ENCODE data around the gene LRRD1.

DNA sequence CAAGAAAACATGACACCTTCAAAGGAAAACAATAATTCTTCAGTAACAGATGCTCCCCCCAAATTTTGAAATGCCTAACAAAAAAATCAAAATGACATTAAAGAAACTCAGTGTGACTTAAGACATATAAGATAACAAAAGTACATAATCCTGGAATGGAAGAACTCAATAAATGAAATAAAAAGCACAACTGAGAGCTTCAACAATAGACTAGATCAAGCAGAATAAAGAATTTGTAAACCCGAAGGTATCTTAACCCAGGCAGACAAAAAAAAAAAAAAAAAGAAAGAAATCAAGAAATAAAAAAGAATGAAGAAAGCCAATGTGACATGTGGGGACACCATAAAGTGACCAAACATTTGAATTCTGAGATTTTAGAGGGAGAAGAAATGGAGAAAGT is 27.7 kb upstream of the LRRD1 start:
- TF ChIP-seq, protein P1, sequence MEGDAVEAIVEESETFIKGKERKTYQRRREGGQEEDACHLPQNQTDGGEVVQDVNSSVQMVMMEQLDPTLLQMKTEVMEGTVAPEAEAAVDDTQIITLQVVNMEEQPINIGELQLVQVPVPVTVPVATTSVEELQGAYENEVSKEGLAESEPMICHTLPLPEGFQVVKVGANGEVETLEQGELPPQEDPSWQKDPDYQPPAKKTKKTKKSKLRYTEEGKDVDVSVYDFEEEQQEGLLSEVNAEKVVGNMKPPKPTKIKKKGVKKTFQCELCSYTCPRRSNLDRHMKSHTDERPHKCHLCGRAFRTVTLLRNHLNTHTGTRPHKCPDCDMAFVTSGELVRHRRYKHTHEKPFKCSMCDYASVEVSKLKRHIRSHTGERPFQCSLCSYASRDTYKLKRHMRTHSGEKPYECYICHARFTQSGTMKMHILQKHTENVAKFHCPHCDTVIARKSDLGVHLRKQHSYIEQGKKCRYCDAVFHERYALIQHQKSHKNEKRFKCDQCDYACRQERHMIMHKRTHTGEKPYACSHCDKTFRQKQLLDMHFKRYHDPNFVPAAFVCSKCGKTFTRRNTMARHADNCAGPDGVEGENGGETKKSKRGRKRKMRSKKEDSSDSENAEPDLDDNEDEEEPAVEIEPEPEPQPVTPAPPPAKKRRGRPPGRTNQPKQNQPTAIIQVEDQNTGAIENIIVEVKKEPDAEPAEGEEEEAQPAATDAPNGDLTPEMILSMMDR (IDR thresholded peaks at IDR 0.05): no peak
- TF ChIP-seq, protein P2, sequence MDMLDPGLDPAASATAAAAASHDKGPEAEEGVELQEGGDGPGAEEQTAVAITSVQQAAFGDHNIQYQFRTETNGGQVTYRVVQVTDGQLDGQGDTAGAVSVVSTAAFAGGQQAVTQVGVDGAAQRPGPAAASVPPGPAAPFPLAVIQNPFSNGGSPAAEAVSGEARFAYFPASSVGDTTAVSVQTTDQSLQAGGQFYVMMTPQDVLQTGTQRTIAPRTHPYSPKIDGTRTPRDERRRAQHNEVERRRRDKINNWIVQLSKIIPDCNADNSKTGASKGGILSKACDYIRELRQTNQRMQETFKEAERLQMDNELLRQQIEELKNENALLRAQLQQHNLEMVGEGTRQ (CRISPR knock-in tag; IDR thresholded peaks at IDR 0.05): no peak
- TF ChIP-seq CREB1 (CRISPR knock-in tag; IDR thresholded peaks at IDR 0.05) (no peak), SMAD3 (CRISPR knock-in tag; IDR thresholded peaks at IDR 0.05; ENCODE audit: borderline replicate concordance) (no peak)
- TF ChIP-seq, protein P3, sequence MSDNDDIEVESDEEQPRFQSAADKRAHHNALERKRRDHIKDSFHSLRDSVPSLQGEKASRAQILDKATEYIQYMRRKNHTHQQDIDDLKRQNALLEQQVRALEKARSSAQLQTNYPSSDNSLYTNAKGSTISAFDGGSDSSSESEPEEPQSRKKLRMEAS (CRISPR knock-in tag; IDR thresholded peaks at IDR 0.05): no peak
- TF ChIP-seq, protein P4, sequence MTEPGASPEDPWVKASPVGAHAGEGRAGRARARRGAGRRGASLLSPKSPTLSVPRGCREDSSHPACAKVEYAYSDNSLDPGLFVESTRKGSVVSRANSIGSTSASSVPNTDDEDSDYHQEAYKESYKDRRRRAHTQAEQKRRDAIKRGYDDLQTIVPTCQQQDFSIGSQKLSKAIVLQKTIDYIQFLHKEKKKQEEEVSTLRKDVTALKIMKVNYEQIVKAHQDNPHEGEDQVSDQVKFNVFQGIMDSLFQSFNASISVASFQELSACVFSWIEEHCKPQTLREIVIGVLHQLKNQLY (CRISPR knock-in tag; IDR thresholded peaks at IDR 0.05): no peak
